Dedifferentiated amniotic fluid mesenchymal stem cell (primary cell): Measurements from ENCODE around the gene ELAC2.

ENCODE experiments used
- DNase-seq: peaks from one replicate; pipeline ENCODE4 v3.0.0-alpha.2; 2016; ENCODE audit errors: extremely low spot score

ELAC2 gene

GRCh38 chr17:13017655-13018459 lies at the start of gene ELAC2:
ELAC2 (minus strand) TSS chr17:13018027; CDS start chr17:13017947, 80 bp downstream.
- DNase-seq = peak; percentile 99

GRCh38 chr17:13065032-13065431 lies 47.2 kb upstream of the ELAC2 start:
- no peak for DNase-seq

- DNase-seq = no peak
These were observed 37.3 kb upstream of the ELAC2 start for GRCh38 chr17:13055131-13055530.

- no peak for DNase-seq
These were observed 36.8 kb upstream of the ELAC2 start for GRCh38 chr17:13054666-13055065.

GRCh38 chr17:13051915-13052314 lies 34.1 kb upstream of the ELAC2 start:
- DNase-seq = no peak

- no peak for DNase-seq
These were observed 29.3 kb upstream of the ELAC2 start for GRCh38 chr17:13047011-13047606.

- DNase-seq = no peak
These were observed 28.5 kb upstream of the ELAC2 start for GRCh38 chr17:13046361-13046760.

- no peak for DNase-seq
These were observed 26.8 kb upstream of the ELAC2 start for GRCh38 chr17:13044572-13045065.

GRCh38 chr17:13038931-13039665 lies 21.3 kb upstream of the ELAC2 start:
- no peak for DNase-seq

- no peak for DNase-seq
These were observed 18.9 kb upstream of the ELAC2 start for GRCh38 chr17:13036751-13037150.

GRCh38 chr17:13035420-13035819 lies 17.6 kb upstream of the ELAC2 start:
- DNase-seq = no peak

GRCh38 chr17:13031718-13032350 lies 14.0 kb upstream of the ELAC2 start:
- no peak for DNase-seq

GRCh38 chr17:13030459-13031300 lies 12.9 kb upstream of the ELAC2 start:
- peak; percentile 41 for DNase-seq

GRCh38 chr17:13030056-13030455 lies 12.2 kb upstream of the ELAC2 start:
- no peak for DNase-seq

GRCh38 chr17:13029340-13029739 lies 11.5 kb upstream of the ELAC2 start:
- DNase-seq = no peak

GRCh38 chr17:13027246-13027645 lies 9.4 kb upstream of the ELAC2 start:
- no peak for DNase-seq

- DNase-seq = no peak
These were observed 7.9 kb upstream of the ELAC2 start for GRCh38 chr17:13025687-13026086.

- DNase-seq = no peak
These were observed 7.4 kb upstream of the ELAC2 start for GRCh38 chr17:13025258-13025627.

- DNase-seq = peak; percentile 34
These were observed 6.9 kb upstream of the ELAC2 start for GRCh38 chr17:13024526-13025257.

- DNase-seq = no peak
These were observed 6.2 kb upstream of the ELAC2 start for GRCh38 chr17:13024016-13024415.
